Neural cell (in vitro differentiated cells): ENCODE measurements around the gene GOLGA2. TPM values are rescaled to one million over a fixed set of nuclear protein-coding genes. Genes with fewer than 3 reads are reported as not detected.

Experiments used
- H2AFZ ChIP-seq: fragments of 200-600, 300-800 bp; sonication (generic), shearing (Covaris generic); 2 replicates; pipeline ENCODE4 v1.6.0; 2014; ENCODE audit warnings: low read depth, mild to moderate bottlenecking, antibody characterized with exemption, low read length, moderate library complexity
- H3F3A ChIP-seq: fragments of 200-600 bp; shearing (Covaris generic); 2 replicates; pipeline ENCODE4 v1.6.1; 2016; ENCODE audit warnings: mild to moderate bottlenecking, moderate library complexity, mixed read lengths, antibody characterized with exemption, low read length; ENCODE audit not compliant: insufficient read depth, poor library complexity, severe bottlenecking
- H3K27ac ChIP-seq: fragments of 200-600, 300-800 bp; sonication (generic), shearing (Covaris generic); 2 replicates; pipeline ENCODE4 v1.5.1; 2014; ENCODE audit warnings: mild to moderate bottlenecking, low read length, moderate library complexity
- H3K27me3 ChIP-seq: fragments of 300-800, 200-600 bp; sonication (generic), shearing (Covaris generic); 2 replicates; pipeline ENCODE4 v1.6.0; 2014; ENCODE audit warnings: mild to moderate bottlenecking, low read depth, low read length, moderate library complexity; ENCODE audit not compliant: insufficient read depth
- H3K36me3 ChIP-seq: fragments of 300-800, 200-600 bp; sonication (generic), shearing (Covaris generic); 2 replicates; pipeline ENCODE4 v1.5.1; 2014; ENCODE audit warnings: mild to moderate bottlenecking, antibody characterized with exemption, low read length, moderate library complexity; ENCODE audit not compliant: insufficient read depth
- H3K4me2 ChIP-seq: fragments of 300-800, 200-600 bp; sonication (generic), shearing (Covaris generic); 2 replicates; pipeline ENCODE4 v1.6.0; 2014; ENCODE audit warnings: mild to moderate bottlenecking, low read length
- H3K4me3 ChIP-seq: fragments of 300-800, 200-600 bp; sonication (generic), shearing (Covaris generic); 2 replicates; pipeline ENCODE4 v1.5.1; 2014; ENCODE audit warnings: mild to moderate bottlenecking, low read length, moderate library complexity
- H3K79me2 ChIP-seq: fragments of 200-600 bp; shearing (Covaris generic); replicated peaks from 2 replicates; pipeline ENCODE4 v1.6.0; 2014; ENCODE audit warnings: mild to moderate bottlenecking, low read length, moderate library complexity; ENCODE audit not compliant: insufficient read depth
- H3K9ac ChIP-seq: fragments of 300-800, 200-600 bp; sonication (generic), shearing (Covaris generic); 2 replicates; pipeline ENCODE4 v1.6.1; 2016; ENCODE audit warnings: mild to moderate bottlenecking, low read length, mixed read lengths
- H3K9me2 ChIP-seq: fragments of 200-600 bp; shearing (Covaris generic); 2 replicates; pipeline ENCODE4 v1.6.1; 2016; ENCODE audit warnings: mild to moderate bottlenecking, low read length, mixed read lengths; ENCODE audit not compliant: insufficient read depth
- H3K9me3 ChIP-seq: fragments of 200-600, 300-800 bp; sonication (generic), shearing (Covaris generic); 2 replicates; pipeline ENCODE4 v1.6.1; 2016; ENCODE audit warnings: mild to moderate bottlenecking, mixed run types, low read length, moderate library complexity, mixed read lengths
- H4K20me1 ChIP-seq: fragments of 200-600 bp; shearing (Covaris generic); 2 replicates; pipeline ENCODE4 v1.6.1; 2016; ENCODE audit warnings: mild to moderate bottlenecking, mixed run types; ENCODE audit not compliant: insufficient read depth
- CTCF ChIP-seq: fragments of 450-650 bp; IDR thresholded peaks from 2 replicates; pipeline ENCODE4 v1.5.1; 2014; ENCODE audit warnings: antibody characterized with exemption, mild to moderate bottlenecking, moderate library complexity; ENCODE audit not compliant: poor library complexity, severe bottlenecking
- EP300 ChIP-seq: fragments of 450-650 bp; conservative IDR thresholded peaks from 2 replicates; pipeline ENCODE4 v1.6.1; 2014; ENCODE audit warnings: antibody characterized with exemption, mild to moderate bottlenecking, moderate library complexity; ENCODE audit not compliant: poor library complexity, severe bottlenecking
- EZH2 ChIP-seq: fragments of 200-600, 300-800 bp; shearing (Covaris generic), sonication (generic); IDR thresholded peaks from 2 replicates; pipeline ENCODE4 v1.6.1; 2014; ENCODE audit warnings: antibody characterized with exemption, low read length, borderline replicate concordance, mild to moderate bottlenecking; ENCODE audit not compliant: insufficient read depth, poor library complexity, severe bottlenecking
- MXI1 ChIP-seq: fragments of 450-650 bp; conservative IDR thresholded peaks from 2 replicates; pipeline ENCODE4 v1.6.1; 2014; ENCODE audit warnings: antibody characterized with exemption, mild to moderate bottlenecking; ENCODE audit not compliant: poor library complexity, severe bottlenecking
- POLR2AphosphoS5 ChIP-seq: IDR thresholded peaks from 2 replicates; pipeline ENCODE4 v1.6.1; 2012
- RAD21 ChIP-seq: fragments of 450-650 bp; conservative IDR thresholded peaks from 2 replicates; pipeline ENCODE4 v1.6.1; 2014; ENCODE audit warnings: antibody characterized with exemption, mild to moderate bottlenecking, moderate library complexity
- REST ChIP-seq: IDR thresholded peaks from 2 replicates; pipeline ENCODE4 v1.6.1; 2012; ENCODE audit warnings: borderline replicate concordance
- SMC3 ChIP-seq: fragments of 450-650 bp; conservative IDR thresholded peaks from 2 replicates; pipeline ENCODE4 v1.6.1; 2014; ENCODE audit warnings: antibody characterized with exemption, mild to moderate bottlenecking, moderate library complexity; ENCODE audit not compliant: poor library complexity
- TAF1 ChIP-seq: IDR thresholded peaks from 2 replicates; pipeline ENCODE4 v1.6.1; 2012; ENCODE audit warnings: low read depth
- polyA plus RNA-seq: library from polyadenylated mRNA; depleted of rRNA; stranded (reverse); fragments of >200 nt; gene quantifications from 2 replicates; pipeline ENCODE4 v1.2.3, GENCODE V29; 2014

Gene GOLGA2
- polyA plus RNA-seq, 1 donor from 2014 or later, result 46.3 TPM

GRCh38 chr9:128323791-128324190 is 48.0 kb upstream of the GOLGA2 start:
- peak overlapping the region; percentile 91 for H3K9ac ChIP-seq
- H3K27me3 ChIP-seq, result no peaks in the 10 kb centered on the region

GRCh38 chr9:128323212-128323730 is 47.5 kb upstream of the GOLGA2 start:
- peak overlapping the region; percentile 75 for H3K4me2 ChIP-seq
- H3K9me2 ChIP-seq, result no peaks in the 10 kb centered on the region
- no peaks in the 10 kb centered on the region for H3K36me3 ChIP-seq
- peak overlapping the region; percentile 86 for H2AFZ ChIP-seq
- H3K9ac ChIP-seq, result peak overlapping the region; percentile 91
- peak overlapping the region; percentile 80 for H3K4me3 ChIP-seq
- H4K20me1 ChIP-seq, result no peaks in the 10 kb centered on the region
- H3K27me3 ChIP-seq, result no peaks in the 10 kb centered on the region
- H3K9me3 ChIP-seq, result no peaks in the 10 kb centered on the region
- peaks cover 26% of the 10 kb centered on the region for H3K79me2 ChIP-seq
- H3K27ac ChIP-seq, result peak overlapping the region; percentile 97
- TF ChIP-seq TAF1 (peak; percentile 2), CTCF (no peak)
- no peaks in the 10 kb centered on the region for H3F3A ChIP-seq

More at GRCh38 chr9:128323791-128324190, 48.0 kb upstream of the GOLGA2 start:
- H3F3A ChIP-seq, result no peaks in the 10 kb centered on the region
- H3K36me3 ChIP-seq, result no peaks in the 10 kb centered on the region
- no peaks in the 10 kb centered on the region for H3K9me3 ChIP-seq
- H4K20me1 ChIP-seq, result no peaks in the 10 kb centered on the region
- H3K9me2 ChIP-seq, result no peaks in the 10 kb centered on the region
- H3K79me2 ChIP-seq, result peaks cover 26% of the 10 kb centered on the region
- peak overlapping the region; percentile 75 for H3K4me2 ChIP-seq
- H2AFZ ChIP-seq, result no peak overlapping the region
- peak overlapping the region; percentile 80 for H3K4me3 ChIP-seq
- H3K27ac ChIP-seq, result peak overlapping the region; percentile 97
- no peak for TF ChIP-seq RAD21
- no peak for TF ChIP-seq REST
- no peak for TF ChIP-seq CTCF
- no peak for TF ChIP-seq EP300
- no peak for TF ChIP-seq TAF1
- no peak for TF ChIP-seq POLR2AphosphoS5
- no peak for TF ChIP-seq EZH2
- no peak for TF ChIP-seq MXI1
- no peak for TF ChIP-seq SMC3
